Measurements from ENCODE around the gene AATK. TPM values are rescaled to one million over a fixed set of nuclear protein-coding genes. Genes with fewer than 3 reads are reported as not detected.

Gene AATK
- polyA plus RNA-seq, 2 of the 4 experiments (the other 2 are of a cell fraction) = 0.26 to 0.37 TPM

DNA sequence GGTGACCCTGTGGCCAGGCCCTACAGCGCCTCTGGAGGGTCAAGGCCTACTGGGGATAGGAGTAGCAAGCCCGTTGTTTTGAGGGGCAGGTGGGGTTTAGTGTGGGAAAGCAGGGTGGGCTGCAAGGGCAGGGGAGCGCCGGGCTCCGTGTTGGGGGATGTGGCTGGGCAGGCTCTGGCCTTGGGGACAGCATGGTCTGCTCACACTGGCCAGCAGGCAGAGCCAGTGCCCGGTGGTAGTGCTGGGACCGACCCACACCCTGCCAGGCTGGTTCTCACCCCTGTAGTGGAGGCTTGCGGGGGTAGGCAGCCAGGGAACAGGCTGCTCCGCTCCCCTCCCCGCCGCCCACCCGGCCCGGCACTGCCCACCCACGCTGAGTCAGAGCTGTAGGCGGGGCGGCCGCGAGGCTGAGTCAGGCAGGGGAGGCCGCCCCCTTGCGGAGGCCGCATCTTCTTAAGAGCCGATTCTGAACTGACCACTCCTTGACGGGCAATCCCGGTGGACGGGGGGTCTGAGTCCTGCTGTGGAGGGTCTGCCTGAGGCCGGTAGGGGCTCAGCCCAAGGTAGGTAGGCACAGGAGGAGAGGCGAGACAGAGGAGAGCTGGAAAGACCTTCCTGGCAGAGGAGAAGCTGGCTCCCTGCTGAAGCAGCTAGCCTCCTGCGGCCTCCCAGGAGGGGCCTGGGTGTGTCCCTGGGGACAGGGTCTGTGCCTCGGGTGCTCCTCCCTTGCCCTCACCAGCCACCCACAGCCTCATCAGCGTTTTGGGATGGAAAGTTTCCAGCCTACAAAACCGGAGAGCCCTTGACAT lies 68.7 kb downstream of the AATK start:
- Histone ChIP-seq H3K4me2 (peak overlapping the region; percentile 83), H3K27ac (peak overlapping the region; percentile 87 to 92), H3K4me3 (peak overlapping the region; percentile 25), H3K9me3 (no peaks in the 10 kb centered on the region), H3K4me1 (peaks cover 68% of the 10 kb centered on the region)
- 19% methylated on average over 9 of the region's 31 CpGs for WGBS (ENCODE audit: missing lambda C conversion rate)
- ATAC-seq (peak; percentile 46 to 78), FAIRE-seq (no peak), DNase-seq (ENCODE audit: low read depth in 1 of 2, low spot score in 1 of 2) (peak; percentile 82 to 84)
- TF ChIP-seq EHMT2 (IDR thresholded peaks at IDR 0.05; ENCODE audit: low read depth) (no peak), CHD4 (IDR thresholded peaks at IDR 0.05; ENCODE audit: borderline replicate concordance) (no peak), FOSB (CRISPR knock-in tag; IDR thresholded peaks at IDR 0.05) (no peak), KDM1A (IDR thresholded peaks at IDR 0.05; ENCODE audit: low read depth) (no peak), ZFP36 (IDR thresholded peaks at IDR 0.05; ENCODE audit: borderline replicate concordance, partially characterized antibody) (no peak), RAD21 (conservative IDR thresholded peaks at IDR 0.05 in 1 of 2, IDR thresholded peaks at IDR 0.05 in 1 of 2) (peak; percentile 71 to 82), HDAC2 (IDR thresholded peaks at IDR 0.05) (no peak), ZC3H11A (IDR thresholded peaks at IDR 0.05) (no peak), PHF8 (IDR thresholded peaks at IDR 0.05; ENCODE audit: borderline replicate concordance, low read depth) (no peak), E2F6 (IDR thresholded peaks at IDR 0.05; ENCODE audit: borderline replicate concordance, low read depth) (no peak), SMC3 (IDR thresholded peaks at IDR 0.05) (peak; percentile 75), CBX8 (IDR thresholded peaks at IDR 0.05) (no peak), HOXB13 (CRISPR knock-in tag; IDR thresholded peaks at IDR 0.05; ENCODE audit: low read depth) (no peak), TFCP2L1 (CRISPR knock-in tag; IDR thresholded peaks at IDR 0.05) (peak; percentile 43; the same call in 1 of the 2 replicates), FOSL2 (IDR thresholded peaks at IDR 0.05) (peak; percentile 62), FOSL2 (CRISPR knock-in tag; IDR thresholded peaks at IDR 0.05) (peak; percentile 95), GATA3 (IDR thresholded peaks at IDR 0.05; ENCODE audit: borderline replicate concordance) (no peak), RNF2 (IDR thresholded peaks at IDR 0.05; ENCODE audit: borderline replicate concordance, low read depth) (no peak), JUNB (IDR thresholded peaks at IDR 0.05) (peak; percentile 23; the same call in 1 of the 2 replicates), SREBF2 (IDR thresholded peaks at IDR 0.05) (no peak), MAZ (IDR thresholded peaks at IDR 0.05; ENCODE audit: borderline replicate concordance, low read depth, low read length) (no peak)
- TF ChIP-seq, protein P1, sequence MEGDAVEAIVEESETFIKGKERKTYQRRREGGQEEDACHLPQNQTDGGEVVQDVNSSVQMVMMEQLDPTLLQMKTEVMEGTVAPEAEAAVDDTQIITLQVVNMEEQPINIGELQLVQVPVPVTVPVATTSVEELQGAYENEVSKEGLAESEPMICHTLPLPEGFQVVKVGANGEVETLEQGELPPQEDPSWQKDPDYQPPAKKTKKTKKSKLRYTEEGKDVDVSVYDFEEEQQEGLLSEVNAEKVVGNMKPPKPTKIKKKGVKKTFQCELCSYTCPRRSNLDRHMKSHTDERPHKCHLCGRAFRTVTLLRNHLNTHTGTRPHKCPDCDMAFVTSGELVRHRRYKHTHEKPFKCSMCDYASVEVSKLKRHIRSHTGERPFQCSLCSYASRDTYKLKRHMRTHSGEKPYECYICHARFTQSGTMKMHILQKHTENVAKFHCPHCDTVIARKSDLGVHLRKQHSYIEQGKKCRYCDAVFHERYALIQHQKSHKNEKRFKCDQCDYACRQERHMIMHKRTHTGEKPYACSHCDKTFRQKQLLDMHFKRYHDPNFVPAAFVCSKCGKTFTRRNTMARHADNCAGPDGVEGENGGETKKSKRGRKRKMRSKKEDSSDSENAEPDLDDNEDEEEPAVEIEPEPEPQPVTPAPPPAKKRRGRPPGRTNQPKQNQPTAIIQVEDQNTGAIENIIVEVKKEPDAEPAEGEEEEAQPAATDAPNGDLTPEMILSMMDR (IDR thresholded peaks at IDR 0.05) = peak; percentile 90
- TF ChIP-seq, protein P2, sequence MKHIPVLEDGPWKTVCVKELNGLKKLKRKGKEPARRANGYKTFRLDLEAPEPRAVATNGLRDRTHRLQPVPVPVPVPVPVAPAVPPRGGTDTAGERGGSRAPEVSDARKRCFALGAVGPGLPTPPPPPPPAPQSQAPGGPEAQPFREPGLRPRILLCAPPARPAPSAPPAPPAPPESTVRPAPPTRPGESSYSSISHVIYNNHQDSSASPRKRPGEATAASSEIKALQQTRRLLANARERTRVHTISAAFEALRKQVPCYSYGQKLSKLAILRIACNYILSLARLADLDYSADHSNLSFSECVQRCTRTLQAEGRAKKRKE (CRISPR knock-in tag; IDR thresholded peaks at IDR 0.05; ENCODE audit: low read depth) = no peak
- ChIA-PET POLR2A (interaction anchor here (0.7 kb wide), 1 partner anchor 142 kb away, joined by 3 read pairs; the partner anchor contains the start of genes NDUFAF8 and TEPSIN), CTCF (interaction anchor here (0.6 to 17.4 kb wide), 45 partner anchors 7 to 1181 kb away, joined by 3 to 880 read pairs (median 5); partner anchors contain the start of gene BAIAP2)

GRCh38 chr17:81096741-81097133 lies 69.3 kb downstream of the AATK start:
- peak overlapping the region; percentile 83 for H3K4me2 ChIP-seq
- H3K27ac ChIP-seq = peak overlapping the region; percentile 87 to 92
- no peaks in the 10 kb centered on the region for H3K9me3 ChIP-seq
- no peak for ATAC-seq
- CTCF ChIA-PET = interaction anchor here (0.6 to 17.4 kb wide), 28 partner anchors 9 to 1181 kb away, joined by 3 to 880 read pairs (median 6); partner anchors contain the start of gene BAIAP2
- WGBS (ENCODE audit: missing lambda C conversion rate) = 91% methylated on average over 7 of the region's 7 CpGs
- no peak for DNase-seq (ENCODE audit: low read depth in 1 of 2, low spot score in 1 of 2)
- peaks cover 66% of the 10 kb centered on the region for H3K4me1 ChIP-seq
- POLR2A ChIA-PET = no interaction called here
- no peak for FAIRE-seq
- no peak for TF ChIP-seq MAX (IDR thresholded peaks at IDR 0.05)
- TF ChIP-seq EHMT2 (IDR thresholded peaks at IDR 0.05; ENCODE audit: low read depth) = no peak
- no peak for TF ChIP-seq PHF8 (IDR thresholded peaks at IDR 0.05; ENCODE audit: borderline replicate concordance, low read depth)
- no peak for TF ChIP-seq ZFP36 (IDR thresholded peaks at IDR 0.05; ENCODE audit: borderline replicate concordance, partially characterized antibody)
- TF ChIP-seq, protein P3, sequence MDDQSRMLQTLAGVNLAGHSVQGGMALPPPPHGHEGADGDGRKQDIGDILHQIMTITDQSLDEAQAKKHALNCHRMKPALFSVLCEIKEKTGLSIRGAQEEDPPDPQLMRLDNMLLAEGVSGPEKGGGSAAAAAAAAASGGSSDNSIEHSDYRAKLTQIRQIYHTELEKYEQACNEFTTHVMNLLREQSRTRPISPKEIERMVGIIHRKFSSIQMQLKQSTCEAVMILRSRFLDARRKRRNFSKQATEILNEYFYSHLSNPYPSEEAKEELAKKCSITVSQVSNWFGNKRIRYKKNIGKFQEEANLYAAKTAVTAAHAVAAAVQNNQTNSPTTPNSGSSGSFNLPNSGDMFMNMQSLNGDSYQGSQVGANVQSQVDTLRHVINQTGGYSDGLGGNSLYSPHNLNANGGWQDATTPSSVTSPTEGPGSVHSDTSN (IDR thresholded peaks at IDR 0.05) = no peak
- TF ChIP-seq, protein P2 (CRISPR knock-in tag; IDR thresholded peaks at IDR 0.05; ENCODE audit: low read depth) = no peak
- no peak for TF ChIP-seq SMC3 (IDR thresholded peaks at IDR 0.05)
- TF ChIP-seq EHF (CRISPR knock-in tag; IDR thresholded peaks at IDR 0.05) = no peak
- no peak for TF ChIP-seq MAFK (IDR thresholded peaks at IDR 0.05; ENCODE audit: partially characterized antibody)
- no peak for TF ChIP-seq MYC (IDR thresholded peaks at IDR 0.05; ENCODE audit: borderline replicate concordance, low read length)
- TF ChIP-seq E2F6 (IDR thresholded peaks at IDR 0.05; ENCODE audit: borderline replicate concordance, low read depth) = no peak
- TF ChIP-seq CBX8 (IDR thresholded peaks at IDR 0.05) = no peak
- no peak for TF ChIP-seq HOXB5 (CRISPR knock-in tag; IDR thresholded peaks at IDR 0.05)
- H3K4me3 ChIP-seq = no peak overlapping the region; the same call in 2 of the 3 replicates

Data from A549 (cell line).